ENCODE data around the gene MIA2.

DNA sequence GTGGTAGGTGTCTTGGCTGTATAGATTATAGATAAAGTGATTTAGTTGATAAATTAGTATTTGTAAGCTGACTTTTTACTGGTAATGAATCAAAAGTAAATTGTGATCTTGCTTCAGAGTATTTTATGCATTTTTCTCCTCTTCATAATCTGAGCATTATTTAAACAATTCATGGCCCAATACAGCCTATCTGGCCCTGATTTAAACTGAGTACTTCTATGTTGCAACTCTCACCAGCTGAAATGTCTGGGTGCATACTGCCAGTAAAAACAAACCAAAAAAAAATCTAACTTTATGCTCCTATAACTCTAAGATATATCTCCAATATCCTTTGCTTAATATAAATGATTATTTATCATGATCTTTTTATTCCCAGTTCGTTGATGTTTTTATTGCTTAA is 86.6 kb downstream of the MIA2 start:
- TF ChIP-seq, protein P1, sequence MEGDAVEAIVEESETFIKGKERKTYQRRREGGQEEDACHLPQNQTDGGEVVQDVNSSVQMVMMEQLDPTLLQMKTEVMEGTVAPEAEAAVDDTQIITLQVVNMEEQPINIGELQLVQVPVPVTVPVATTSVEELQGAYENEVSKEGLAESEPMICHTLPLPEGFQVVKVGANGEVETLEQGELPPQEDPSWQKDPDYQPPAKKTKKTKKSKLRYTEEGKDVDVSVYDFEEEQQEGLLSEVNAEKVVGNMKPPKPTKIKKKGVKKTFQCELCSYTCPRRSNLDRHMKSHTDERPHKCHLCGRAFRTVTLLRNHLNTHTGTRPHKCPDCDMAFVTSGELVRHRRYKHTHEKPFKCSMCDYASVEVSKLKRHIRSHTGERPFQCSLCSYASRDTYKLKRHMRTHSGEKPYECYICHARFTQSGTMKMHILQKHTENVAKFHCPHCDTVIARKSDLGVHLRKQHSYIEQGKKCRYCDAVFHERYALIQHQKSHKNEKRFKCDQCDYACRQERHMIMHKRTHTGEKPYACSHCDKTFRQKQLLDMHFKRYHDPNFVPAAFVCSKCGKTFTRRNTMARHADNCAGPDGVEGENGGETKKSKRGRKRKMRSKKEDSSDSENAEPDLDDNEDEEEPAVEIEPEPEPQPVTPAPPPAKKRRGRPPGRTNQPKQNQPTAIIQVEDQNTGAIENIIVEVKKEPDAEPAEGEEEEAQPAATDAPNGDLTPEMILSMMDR (IDR thresholded peaks at IDR 0.05) = no peak
- TF ChIP-seq POLR2A (IDR thresholded peaks at IDR 0.05) (no peak), POLR2AphosphoS5 (IDR thresholded peaks at IDR 0.05) (no peak)
